ENCODE measurements around the gene ATF4.
"Not testable (repeated sequence)": the region's sequence is repeated elsewhere in the genome, so short reads cannot be mapped to it uniquely, and the experiment has no call there.

ATF4 gene

DNA sequence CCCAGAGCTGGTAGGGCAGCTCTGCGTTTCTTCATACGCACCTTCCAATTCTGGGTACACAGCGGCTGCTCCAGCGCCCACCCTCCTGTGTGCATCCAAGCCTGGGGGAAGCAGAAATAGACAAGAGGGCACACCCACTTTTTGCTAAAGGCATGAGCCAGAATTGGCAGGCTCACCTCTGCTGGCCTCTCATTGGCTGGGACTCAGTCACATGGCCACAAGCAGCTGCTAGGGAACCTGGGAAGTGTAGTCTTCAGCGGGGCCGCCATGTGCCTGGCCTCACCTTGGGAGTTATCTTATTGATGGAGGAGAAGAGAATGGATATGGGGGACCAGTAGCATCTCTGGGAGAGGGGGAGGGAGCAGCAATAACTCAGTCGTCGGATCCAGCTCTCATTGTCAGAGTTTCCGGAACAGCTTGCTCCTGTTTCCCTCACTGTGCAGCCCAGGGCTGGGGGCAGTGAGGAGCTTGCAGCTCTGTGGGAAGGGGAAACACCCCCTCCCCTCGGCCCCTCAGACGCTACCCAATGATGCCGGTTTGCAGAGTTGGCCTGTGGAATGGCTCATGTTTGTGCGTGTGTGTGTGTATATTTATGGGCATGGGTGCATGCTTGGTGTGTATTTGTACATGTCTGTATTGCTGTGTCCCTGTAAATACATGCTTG lies 30.1 kb upstream of the ATF4 start:
- peak; percentile 86 for DNase-seq

- no peak for DNase-seq
These were observed 29.2 kb upstream of the ATF4 start for GRCh38 chr22:39490966-39491680.

- DNase-seq: no peak
These were observed 28.7 kb upstream of the ATF4 start for GRCh38 chr22:39491696-39492095.

- no peak for DNase-seq
These were observed 28.2 kb upstream of the ATF4 start for GRCh38 chr22:39492186-39492585.

DNA sequence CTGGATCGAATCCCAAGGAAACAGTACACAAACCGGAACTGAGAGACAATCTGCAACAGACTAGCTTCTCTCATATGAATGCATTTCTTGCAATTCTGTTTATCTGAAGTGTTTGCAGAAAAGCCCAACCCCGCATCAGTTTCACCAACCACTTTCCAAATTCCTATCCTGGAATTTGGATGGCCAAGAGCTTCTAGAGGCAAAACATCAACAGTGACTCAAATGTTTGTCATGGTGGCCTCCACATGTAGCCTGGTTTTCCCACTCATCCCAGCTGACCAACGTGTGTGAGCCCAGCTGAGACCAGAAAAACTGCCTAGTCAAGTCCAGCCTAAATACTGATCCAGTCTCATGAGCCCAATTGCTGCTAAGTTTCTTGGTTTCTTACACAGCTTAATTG lies 26.6 kb upstream of the ATF4 start:
- DNase-seq: no peak

- no peak for DNase-seq
These were observed 25.8 kb upstream of the ATF4 start for GRCh38 chr22:39494471-39495120.

- DNase-seq: peak; percentile 60
These were observed 24.1 kb upstream of the ATF4 start for GRCh38 chr22:39496131-39496838.

- DNase-seq: no peak
These were observed 22.9 kb upstream of the ATF4 start for GRCh38 chr22:39497429-39497828.

GRCh38 chr22:39498368-39498767 lies 22.0 kb upstream of the ATF4 start:
- DNase-seq: no peak

- DNase-seq: no peak
These were observed 21.6 kb upstream of the ATF4 start for GRCh38 chr22:39498802-39499201.

DNA sequence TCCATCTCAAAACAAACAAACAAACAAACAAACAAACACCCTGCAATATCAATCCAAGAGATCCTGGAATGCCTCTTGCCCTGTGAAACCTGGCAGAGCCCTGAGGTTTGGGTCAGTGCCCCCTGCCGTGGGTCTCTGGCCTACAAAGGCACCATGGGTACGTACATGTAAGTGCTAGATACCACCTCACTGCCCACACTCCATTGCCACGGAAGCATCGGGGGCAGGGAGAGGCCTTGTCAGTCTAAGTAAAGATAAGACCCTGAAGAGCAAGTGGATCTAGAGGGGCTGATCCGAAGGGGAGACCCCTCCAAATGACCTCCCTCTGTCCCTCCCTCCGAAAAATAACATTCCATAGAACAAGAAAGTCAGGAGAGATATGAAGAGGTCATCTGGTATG lies 20.3 kb upstream of the ATF4 start:
- no peak for DNase-seq

GRCh38 chr22:39501644-39502108 lies 18.7 kb upstream of the ATF4 start:
- no peak for DNase-seq

- DNase-seq: peak; percentile 95
These were observed 18.1 kb upstream of the ATF4 start, which contains the start of gene MIEF1 for GRCh38 chr22:39502109-39502788. MIEF1 (plus strand) TSS chr22:39502290; CDS start chr22:39511295, 9,005 bp downstream.

DNA sequence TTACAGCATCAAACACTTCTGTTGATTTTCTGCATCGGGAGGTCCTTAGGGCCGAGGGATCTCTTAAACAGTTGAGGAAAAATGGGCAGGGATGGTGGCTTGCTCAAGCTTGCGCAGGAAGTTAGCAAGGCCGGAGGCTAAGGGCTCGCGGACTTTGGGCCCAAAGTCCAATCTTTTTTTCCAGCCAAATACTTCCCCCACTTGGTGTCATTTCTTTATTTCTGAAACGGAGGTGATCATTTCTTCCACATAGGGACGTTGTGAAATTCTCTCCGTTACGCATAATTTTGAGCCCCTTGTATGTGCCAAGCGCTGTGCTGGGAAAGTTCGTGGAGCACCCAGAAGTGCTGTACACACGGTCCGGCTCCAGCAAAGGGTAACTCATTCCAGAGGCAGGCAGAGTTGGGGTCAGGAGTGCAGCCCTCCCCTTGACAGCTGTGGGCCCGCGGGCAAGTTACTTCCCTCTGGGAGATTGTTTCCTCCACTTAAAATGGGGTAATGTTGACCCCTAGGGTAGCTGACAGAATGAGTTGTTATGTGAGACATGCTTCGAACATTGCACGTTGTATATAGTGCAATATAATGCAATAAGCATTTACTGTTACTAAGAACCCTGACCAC lies 17.5 kb upstream of the ATF4 start:
- DNase-seq: no peak

- no peak for DNase-seq
These were observed 16.7 kb upstream of the ATF4 start for GRCh38 chr22:39503630-39504029.

DNA sequence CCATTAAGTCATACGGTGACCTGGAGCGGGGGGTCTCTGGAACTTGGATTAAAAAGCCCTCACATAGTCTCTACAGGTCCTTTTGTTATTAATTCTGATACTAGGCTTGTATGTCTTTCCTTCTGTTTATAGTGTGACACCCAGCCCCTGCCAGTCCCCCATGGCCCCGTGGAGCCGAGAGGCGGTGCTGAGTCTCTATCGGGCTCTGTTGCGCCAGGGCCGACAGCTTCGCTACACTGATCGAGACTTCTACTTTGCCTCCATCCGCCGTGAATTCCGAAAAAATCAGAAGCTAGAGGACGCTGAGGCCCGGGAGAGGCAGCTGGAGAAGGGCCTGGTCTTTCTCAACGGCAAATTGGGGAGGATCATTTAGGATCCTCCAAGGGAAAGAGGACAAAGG lies 16.3 kb upstream of the ATF4 start:
- DNase-seq: no peak

DNA sequence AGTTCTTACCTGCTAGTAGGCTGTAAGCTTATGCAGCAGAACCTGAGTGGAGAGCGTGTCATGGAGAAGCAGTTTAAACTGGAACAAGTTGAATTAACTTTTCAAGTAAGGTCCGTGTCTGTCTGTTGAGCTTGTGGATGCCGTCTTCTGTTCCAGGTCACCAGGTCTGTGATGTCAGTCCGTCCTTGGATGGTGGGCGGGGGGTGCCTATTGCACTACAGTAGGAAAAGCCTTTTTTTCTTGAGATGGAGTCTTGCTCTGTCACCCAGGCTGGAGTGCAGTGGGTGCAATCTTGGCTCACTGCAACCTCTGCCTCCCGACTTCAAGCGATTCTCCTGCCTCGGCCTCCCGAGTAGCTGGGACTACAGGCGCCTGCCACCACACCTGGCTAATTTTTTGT lies 13.3 kb upstream of the ATF4 start:
- DNase-seq: not testable (repeated sequence)

- DNase-seq: no peak
These were observed 12.0 kb upstream of the ATF4 start for GRCh38 chr22:39508393-39508792.

GRCh38 chr22:39510529-39511149 lies 9.7 kb upstream of the ATF4 start:
- no peak for DNase-seq

- DNase-seq: no peak
These were observed 9.1 kb upstream of the ATF4 start for GRCh38 chr22:39511226-39511625.

GRCh38 chr22:39512026-39512425 lies 8.3 kb upstream of the ATF4 start:
- DNase-seq: no peak

DNA sequence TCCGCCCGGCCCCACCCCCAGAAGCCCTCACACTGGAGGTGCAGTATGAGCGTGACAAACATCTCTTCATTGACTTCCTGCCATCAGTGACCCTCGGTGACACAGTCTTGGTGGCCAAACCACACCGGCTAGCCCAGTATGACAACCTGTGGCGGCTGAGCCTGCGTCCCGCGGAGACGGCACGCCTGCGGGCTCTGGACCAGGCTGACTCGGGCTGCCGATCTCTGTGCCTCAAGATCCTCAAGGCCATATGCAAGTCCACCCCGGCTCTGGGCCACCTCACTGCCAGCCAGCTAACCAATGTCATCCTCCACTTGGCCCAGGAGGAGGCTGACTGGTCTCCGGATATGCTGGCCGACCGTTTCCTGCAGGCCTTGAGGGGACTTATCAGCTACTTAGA lies 6.6 kb upstream of the ATF4 start:
- DNase-seq: no peak

Data from stimulated activated CD4-positive, alpha-beta T cell treated with anti-CD3 and anti-CD28 coated beads, Interleukin-1b, Interleukin-23, amount 100 ng/mL, for 48 hours (primary cell).